Central memory CD8-positive, alpha-beta T cell (primary cell): ENCODE measurements around the gene ZC3H12A.

ENCODE experiments used
- ATAC-seq: fragments of 150-1000 bp; cut with Tn5 transposase; replicated peaks from 2 replicates; pipeline ENCODE4 v1.10.0; 2022; ENCODE audit warnings: mild to moderate bottlenecking, moderate FRiP score, moderate number of reproducible peaks; ENCODE audit not compliant: poor library complexity, severe bottlenecking; ENCODE audit errors: extremely low read depth
- DNase-seq, 2 donors: peaks; one replicate each; pipeline ENCODE4 v3.0.0; 2021; ENCODE audit warnings: low spot score in 2 of 2
- H3K27ac Mint-ChIP-seq: one replicate; pipeline ENCODE4 v1.8.0; 2022; ENCODE audit warnings: low read depth, mild to moderate bottlenecking, moderate library complexity, mixed read lengths
- H3K27me3 Mint-ChIP-seq: one replicate; pipeline ENCODE4 v1.8.0; 2022; ENCODE audit warnings: mixed read lengths
- H3K36me3 Mint-ChIP-seq: one replicate; pipeline ENCODE4 v1.8.0; 2022; ENCODE audit warnings: mild to moderate bottlenecking, moderate library complexity, mixed read lengths; ENCODE audit not compliant: insufficient read depth
- H3K4me1 Mint-ChIP-seq: one replicate; pipeline ENCODE4 v1.8.0; 2022; ENCODE audit warnings: mixed read lengths
- H3K4me3 Mint-ChIP-seq: one replicate; pipeline ENCODE4 v1.8.0; 2022; ENCODE audit warnings: mild to moderate bottlenecking, moderate library complexity, mixed read lengths
- H3K9me3 Mint-ChIP-seq: one replicate; pipeline ENCODE4 v1.8.0; 2022; ENCODE audit warnings: mixed read lengths

ZC3H12A gene

DNA sequence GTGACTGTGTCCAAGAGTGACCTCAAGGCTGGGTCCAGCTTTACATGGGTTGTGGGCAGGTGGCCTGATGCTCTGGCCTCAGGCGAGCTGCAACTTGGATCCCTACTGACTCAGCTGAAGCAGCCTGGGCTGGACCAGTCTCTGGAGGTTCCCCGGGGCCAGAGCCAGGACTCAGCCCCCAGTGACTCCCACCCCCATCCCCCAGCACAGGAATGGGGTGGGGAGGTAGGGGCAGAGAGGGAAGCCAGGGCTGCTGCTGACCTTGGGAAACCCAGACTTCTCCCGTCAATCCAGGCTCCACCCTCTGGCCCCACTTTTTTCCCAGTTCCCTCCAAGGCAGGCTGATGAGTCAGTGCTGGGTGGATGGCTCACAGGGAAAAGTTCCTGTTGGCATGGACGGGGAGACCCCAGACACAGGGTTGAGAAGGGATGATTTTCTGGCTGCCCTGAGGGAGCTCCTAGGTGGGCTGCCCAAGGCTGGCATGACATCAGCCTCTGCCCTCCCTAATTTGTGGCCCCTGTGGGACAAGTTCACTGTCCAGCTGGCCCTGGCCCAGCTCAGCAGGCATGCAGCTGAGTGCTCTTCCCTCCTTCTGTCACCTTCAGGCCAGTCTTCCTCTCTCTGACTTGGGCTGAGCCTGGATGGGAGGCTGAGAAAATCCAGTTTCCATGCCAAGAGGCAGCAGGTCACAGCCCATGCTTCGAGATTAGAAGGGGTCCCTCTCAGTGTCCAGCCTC, 2.2 kb downstream of the ZC3H12A start:
- Mint-ChIP-seq H3K27ac (peak overlapping the region; percentile 99), H3K36me3 (peaks cover 79% of the 10 kb centered on the region), H3K9me3 (no peaks in the 10 kb centered on the region), H3K4me1 (peaks cover 72% of the 10 kb centered on the region), H3K4me3 (peak overlapping the region; percentile 96), H3K27me3 (no peaks in the 10 kb centered on the region)
- DNase-seq, result no peak
- no peak for ATAC-seq

DNA sequence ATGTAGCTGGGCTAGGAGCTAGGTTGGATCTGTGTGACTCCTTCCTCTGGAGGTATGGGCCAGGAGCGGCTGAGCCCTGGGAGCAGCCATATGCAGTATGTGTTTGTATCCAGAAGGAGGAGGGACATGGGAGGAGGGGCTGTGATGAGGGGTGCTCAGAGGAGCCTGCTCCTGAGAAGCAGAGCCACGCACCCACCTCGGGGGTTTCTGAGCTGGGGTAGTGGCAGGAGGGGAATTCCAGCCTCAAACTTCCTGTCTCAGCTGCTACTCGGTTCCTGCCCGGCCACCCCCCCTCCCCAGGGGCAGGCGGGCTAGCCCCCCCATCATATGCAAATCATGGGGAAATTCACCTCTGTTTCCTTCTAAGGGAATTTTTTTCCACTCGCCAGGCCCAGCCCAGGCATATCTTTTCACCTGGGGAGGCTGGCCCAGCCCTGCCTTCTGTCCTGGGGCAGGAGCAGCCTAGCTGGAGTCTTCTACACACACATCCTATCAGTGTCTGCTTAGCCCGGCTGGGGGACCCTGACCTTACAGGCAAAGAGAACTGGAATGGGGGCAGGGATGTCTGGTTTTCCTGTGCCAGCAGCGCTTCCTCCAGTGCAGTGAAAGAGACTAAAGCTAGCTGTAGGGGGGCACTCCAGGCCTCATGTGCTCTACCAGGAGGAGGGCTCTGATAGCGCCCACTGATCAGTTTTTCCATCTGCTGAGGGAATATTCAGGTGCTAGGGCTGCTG, 3.0 kb downstream of the ZC3H12A start:
- H3K4me3 Mint-ChIP-seq, result peak overlapping the region; percentile 96
- ATAC-seq (peak; percentile 35), DNase-seq (peak; percentile 64 to 84)
- H3K27me3 Mint-ChIP-seq, result no peaks in the 10 kb centered on the region
- peaks cover 72% of the 10 kb centered on the region for H3K4me1 Mint-ChIP-seq
- H3K27ac Mint-ChIP-seq, result peak overlapping the region; percentile 99
- H3K9me3 Mint-ChIP-seq, result no peaks in the 10 kb centered on the region
- peaks cover 86% of the 10 kb centered on the region for H3K36me3 Mint-ChIP-seq

DNA sequence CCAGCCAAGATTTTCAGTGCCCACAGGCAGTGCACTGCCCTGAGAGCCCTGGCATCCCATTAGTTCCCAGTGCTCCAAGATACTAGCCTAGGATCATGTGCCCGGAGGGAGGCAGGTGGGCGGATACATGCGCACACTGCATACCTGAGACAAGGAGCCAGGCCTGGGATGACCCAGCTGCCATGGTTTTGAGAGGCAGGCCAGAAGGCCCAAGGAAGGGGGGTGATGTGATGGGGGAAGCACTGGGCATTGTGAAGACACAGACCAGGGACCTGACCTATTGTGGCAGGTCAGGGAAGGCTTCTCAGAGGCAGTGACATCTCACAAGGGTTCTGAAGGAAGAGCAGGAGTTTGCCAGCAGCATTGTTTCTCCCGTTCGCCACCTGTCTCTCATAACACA, 3.6 kb downstream of the ZC3H12A start:
- ATAC-seq, result no peak
- H3K9me3 Mint-ChIP-seq, result no peaks in the 10 kb centered on the region
- H3K4me1 Mint-ChIP-seq, result peaks cover 71% of the 10 kb centered on the region
- H3K4me3 Mint-ChIP-seq, result peak overlapping the region; percentile 96
- H3K27me3 Mint-ChIP-seq, result no peaks in the 10 kb centered on the region
- H3K27ac Mint-ChIP-seq, result peak overlapping the region; percentile 99
- peaks cover 92% of the 10 kb centered on the region for H3K36me3 Mint-ChIP-seq
- DNase-seq, result no peak

DNA sequence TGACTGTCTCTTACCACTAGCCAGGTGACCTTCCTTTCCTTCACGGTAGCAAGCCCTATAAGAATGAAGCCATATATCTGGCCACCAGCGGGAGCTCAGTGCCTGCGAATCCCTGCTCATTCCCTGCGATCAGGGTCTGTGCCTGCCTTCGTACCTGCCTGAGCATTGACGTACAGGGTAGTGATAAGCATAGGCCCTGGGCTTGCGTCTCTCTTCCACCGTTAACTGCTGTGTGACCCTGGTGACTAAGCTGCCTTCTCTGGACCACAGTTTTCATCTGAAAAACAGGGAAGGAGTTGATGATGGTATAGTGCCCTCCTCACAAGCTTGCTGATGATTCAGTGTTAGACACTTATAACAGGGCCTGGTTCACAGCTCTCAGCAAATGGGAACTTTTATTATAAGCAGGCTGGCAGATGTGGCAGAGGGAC, 4.1 kb downstream of the ZC3H12A start:
- H3K36me3 Mint-ChIP-seq, result peaks cover 92% of the 10 kb centered on the region
- H3K27me3 Mint-ChIP-seq, result no peaks in the 10 kb centered on the region
- peak overlapping the region; percentile 99 for H3K27ac Mint-ChIP-seq
- no peaks in the 10 kb centered on the region for H3K9me3 Mint-ChIP-seq
- H3K4me1 Mint-ChIP-seq, result peaks cover 66% of the 10 kb centered on the region
- peak in 1 of 2 donors; percentile 54 for DNase-seq
- ATAC-seq, result peak; percentile 30
- H3K4me3 Mint-ChIP-seq, result peak overlapping the region; percentile 96

DNA sequence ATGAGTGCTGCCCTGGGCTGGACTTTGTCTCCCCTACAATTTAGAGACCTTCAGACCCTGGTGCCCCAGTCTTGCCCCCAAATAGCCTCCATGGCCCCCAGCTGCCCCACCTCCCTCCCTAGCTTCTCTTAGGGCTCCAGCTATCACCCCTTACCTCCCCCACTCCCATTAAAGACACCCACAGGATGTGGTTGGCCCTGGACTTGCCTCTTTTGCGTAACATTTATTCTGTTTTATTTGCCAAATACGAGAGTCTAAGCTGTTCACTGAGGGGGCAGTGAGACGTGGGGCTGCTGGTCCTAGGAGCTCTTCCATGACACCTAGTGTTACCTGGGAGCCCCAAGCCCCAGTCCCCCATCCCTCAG, 4.5 kb downstream of the ZC3H12A start:
- Mint-ChIP-seq H3K4me3 (peak overlapping the region; percentile 96), H3K4me1 (peaks cover 63% of the 10 kb centered on the region)

DNA sequence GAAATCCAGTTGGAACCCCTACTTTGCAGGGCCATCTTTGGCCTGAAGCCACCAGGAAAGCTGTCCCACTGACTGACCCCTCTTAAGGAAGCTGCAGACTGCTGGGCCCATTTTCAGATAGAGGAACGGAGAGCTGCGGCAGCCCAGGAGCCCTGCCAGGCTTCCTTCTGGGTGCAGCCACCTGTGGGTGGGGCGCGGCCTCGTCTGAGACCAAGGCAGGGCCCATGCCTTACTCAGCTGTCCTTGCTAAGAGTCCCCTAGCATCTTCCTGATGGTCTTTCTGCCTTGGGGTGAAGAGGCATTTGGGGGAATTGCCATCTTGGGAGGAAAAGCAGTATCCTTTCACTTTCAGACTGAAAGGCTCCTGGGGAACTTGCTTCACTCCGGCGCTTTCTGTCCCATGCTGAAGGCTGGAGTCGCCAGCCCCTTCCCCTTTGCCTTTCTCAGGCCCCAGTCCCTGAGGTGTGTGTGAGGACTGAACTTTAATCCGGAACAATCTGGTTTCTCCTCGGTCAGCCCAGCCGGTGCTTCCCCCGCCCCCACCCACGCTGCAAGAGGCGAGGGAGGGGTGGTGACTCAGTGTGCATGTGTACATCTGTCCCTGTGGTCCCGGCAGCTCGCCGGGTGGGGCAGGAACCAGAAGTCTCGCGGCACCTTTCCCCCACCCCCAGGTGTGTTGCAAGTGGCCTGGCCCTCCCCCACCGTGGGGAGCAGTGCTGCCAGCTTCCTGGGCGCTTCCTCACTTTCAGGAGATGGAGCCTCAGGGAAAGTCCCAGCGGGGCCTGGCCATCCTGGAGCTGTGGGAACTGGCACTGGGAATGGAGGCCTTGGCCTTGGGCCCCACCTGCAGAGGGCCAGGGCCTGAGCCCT, 5.1 kb downstream of the ZC3H12A start:
- Mint-ChIP-seq H3K27me3 (no peaks in the 10 kb centered on the region), H3K9me3 (no peaks in the 10 kb centered on the region), H3K4me3 (peak overlapping the region; percentile 96), H3K36me3 (peaks cover 94% of the 10 kb centered on the region), H3K27ac (peak overlapping the region; percentile 99), H3K4me1 (peaks cover 67% of the 10 kb centered on the region)
- ATAC-seq, result peak; percentile 56
- DNase-seq, result peak; percentile 64 to 81

More for the DNA sequence above, 4.5 kb downstream of the ZC3H12A start:
- H3K9me3 Mint-ChIP-seq, result no peaks in the 10 kb centered on the region
- no peaks in the 10 kb centered on the region for H3K27me3 Mint-ChIP-seq
- H3K27ac Mint-ChIP-seq, result peak overlapping the region; percentile 99
- ATAC-seq (peak; percentile 45), DNase-seq (peak; percentile 29 to 52)
- peaks cover 93% of the 10 kb centered on the region for H3K36me3 Mint-ChIP-seq

DNA sequence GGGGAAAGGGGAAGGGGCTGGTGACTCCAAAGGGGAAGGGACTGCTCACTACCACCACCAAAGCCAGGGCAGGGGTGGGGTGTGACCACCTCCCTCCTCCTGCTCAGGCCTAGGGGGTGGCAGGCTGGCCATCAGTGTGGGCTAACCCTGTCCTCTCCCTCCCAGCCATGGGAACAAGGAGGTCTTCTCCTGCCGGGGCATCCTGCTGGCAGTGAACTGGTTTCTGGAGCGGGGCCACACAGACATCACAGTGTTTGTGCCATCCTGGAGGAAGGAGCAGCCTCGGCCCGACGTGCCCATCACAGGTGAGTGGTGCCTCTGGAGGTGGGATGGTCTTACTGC, 5.7 kb downstream of the ZC3H12A start:
- Mint-ChIP-seq H3K27ac (peak overlapping the region; percentile 99), H3K4me3 (peak overlapping the region; percentile 96), H3K27me3 (no peaks in the 10 kb centered on the region), H3K36me3 (peaks cover 88% of the 10 kb centered on the region), H3K4me1 (peaks cover 65% of the 10 kb centered on the region), H3K9me3 (no peaks in the 10 kb centered on the region)
- no peak for DNase-seq
- no peak for ATAC-seq

DNA sequence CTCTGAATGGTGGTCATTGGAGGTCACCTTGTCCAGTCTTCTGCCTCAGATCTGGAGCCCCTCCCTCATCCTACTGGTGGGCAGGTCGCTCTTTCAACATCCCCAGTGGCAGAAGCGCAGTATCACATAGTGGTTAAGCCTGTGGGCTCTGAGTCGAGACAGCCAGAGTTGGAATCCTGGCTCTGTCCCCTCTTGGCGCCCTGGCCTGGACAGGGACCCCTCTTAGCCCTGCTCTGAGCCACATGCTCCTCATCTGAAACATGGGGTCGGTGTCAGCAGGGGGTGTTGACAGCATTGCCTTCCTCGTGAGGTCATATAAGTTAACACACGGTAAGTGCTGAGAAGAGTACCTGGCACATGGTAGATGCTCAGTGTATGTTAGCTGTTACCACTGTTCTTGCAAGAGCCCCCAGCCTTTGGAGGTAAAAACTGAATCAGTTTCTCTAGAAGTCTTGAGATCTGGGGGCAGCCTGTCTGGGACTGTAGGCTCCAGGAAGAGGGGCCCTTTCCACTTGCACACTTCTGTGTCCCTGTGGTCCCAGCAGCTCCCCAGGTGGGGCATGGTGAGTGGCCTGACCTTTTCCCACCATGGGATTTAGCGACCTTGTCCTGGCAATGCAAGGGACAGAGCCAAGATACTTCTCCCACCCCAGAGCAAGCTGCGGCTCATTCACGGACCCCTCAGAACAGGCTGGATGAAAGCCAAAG, 6.4 kb downstream of the ZC3H12A start:
- ATAC-seq (no peak), DNase-seq (no peak)
- Mint-ChIP-seq H3K4me3 (peak overlapping the region; percentile 96), H3K4me1 (peaks cover 61% of the 10 kb centered on the region), H3K27me3 (no peaks in the 10 kb centered on the region), H3K9me3 (no peaks in the 10 kb centered on the region), H3K27ac (peak overlapping the region; percentile 99), H3K36me3 (peaks cover 82% of the 10 kb centered on the region)

DNA sequence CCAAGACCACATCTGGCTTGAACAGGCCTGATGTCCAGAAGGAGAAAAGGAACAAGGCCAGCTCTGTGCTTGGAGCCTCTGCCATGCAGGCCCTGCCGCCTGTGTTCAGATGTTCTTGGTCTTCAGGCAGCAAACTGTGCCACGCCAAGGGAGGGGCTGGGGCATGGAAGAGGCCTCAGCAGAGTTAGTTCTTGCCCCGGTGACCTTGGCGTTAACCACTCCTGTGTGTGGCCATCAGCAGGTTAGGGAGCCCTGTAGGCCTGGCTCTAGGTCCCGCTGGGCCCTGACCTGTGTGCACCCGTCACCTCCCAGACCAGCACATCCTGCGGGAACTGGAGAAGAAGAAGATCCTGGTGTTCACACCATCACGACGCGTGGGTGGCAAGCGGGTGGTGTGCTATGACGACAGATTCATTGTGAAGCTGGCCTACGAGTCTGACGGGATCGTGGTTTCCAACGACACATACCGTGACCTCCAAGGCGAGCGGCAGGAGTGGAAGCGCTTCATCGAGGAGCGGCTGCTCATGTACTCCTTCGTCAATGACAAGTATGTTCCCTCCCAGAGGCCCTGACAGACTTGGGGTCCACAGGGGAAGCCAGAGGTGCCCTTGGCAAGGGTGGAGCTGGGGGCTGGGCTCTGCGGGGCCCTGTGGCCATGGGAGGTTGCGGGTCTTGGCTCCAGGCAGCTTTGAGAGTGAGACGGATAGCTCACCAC, 7.1 kb downstream of the ZC3H12A start:
- H3K27me3 Mint-ChIP-seq, result no peaks in the 10 kb centered on the region
- peaks cover 75% of the 10 kb centered on the region for H3K36me3 Mint-ChIP-seq

DNA sequence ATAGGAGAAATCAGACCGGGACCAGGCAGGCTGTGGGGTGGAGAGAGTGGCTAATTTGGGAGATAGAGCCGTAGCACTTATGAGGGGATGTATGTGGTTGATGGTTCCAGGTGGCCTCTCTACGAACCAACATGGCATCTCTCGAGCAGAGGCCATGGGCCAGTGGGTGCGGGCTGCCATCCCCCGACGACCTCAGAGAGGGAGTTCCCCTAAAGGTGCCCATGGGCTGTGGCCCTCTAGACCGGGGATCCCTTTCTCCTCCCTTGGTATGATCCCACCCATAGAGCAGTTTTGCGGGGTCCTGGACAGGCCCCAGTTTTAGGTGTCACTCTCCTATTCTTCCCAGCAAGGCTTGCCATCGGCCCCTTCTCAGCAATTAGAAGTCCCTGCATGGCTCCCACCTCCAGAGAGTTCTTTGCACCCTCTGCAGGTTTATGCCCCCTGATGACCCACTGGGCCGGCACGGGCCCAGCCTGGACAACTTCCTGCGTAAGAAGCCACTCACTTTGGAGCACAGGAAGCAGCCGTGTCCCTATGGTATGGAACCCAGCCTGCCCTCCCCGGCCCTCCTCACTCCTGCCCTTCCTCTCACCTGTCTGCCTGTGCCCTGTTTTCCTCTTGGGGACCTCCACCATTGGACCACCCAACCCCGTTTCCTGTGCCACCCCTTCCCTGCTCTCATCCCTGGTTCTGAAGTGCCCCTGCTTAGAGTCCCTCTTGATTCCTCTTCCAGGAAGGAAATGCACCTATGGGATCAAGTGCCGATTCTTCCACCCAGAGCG, 7.8 kb downstream of the ZC3H12A start:
- Mint-ChIP-seq H3K27ac (peak overlapping the region; percentile 86), H3K27me3 (no peaks in the 10 kb centered on the region), H3K36me3 (peaks cover 68% of the 10 kb centered on the region), H3K9me3 (no peaks in the 10 kb centered on the region), H3K4me3 (peak overlapping the region; percentile 96), H3K4me1 (peaks cover 58% of the 10 kb centered on the region)
- no peak for DNase-seq
- ATAC-seq, result no peak

More for the DNA sequence above, 7.1 kb downstream of the ZC3H12A start:
- peak overlapping the region; percentile 96 for H3K4me3 Mint-ChIP-seq
- H3K27ac Mint-ChIP-seq, result peak overlapping the region; percentile 86
- no peak for ATAC-seq
- no peaks in the 10 kb centered on the region for H3K9me3 Mint-ChIP-seq
- peaks cover 56% of the 10 kb centered on the region for H3K4me1 Mint-ChIP-seq
- DNase-seq, result no peak
